ENCODE measurements around the gene RWDD1. TPM values are rescaled to one million over a fixed set of nuclear protein-coding genes. Genes with fewer than 3 reads are reported as not detected.

RWDD1 gene
- total RNA-seq, 1 experiment from 2014 or later = 24.6 TPM

GRCh38 chr6:116529466-116530290 is 41.6 kb upstream of the RWDD1 start:
- BruUV-seq (replicated peaks) = no TSS peak
- Histone ChIP-seq H3K36me3 (ENCODE audit: low read depth, low read length) (no peaks in the 10 kb centered on the region), H3K4me1 (ENCODE audit: insufficient read depth, low read length) (peaks cover 18% of the 10 kb centered on the region), H3K9ac (ENCODE audit: low read length) (no peak overlapping the region), H2AFZ (ENCODE audit: low read length) (no peak overlapping the region), H3K4me3 (ENCODE audit: low read length) (no peak overlapping the region), H3K27me3 (ENCODE audit: low read length) (no peaks in the 10 kb centered on the region), H3K79me2 (ENCODE audit: low read length) (no peaks in the 10 kb centered on the region), H3K4me2 (ENCODE audit: low read length) (peak overlapping the region; percentile 30; the same call in 1 of the 2 replicates), H4K20me1 (ENCODE audit: low read length) (no peaks in the 10 kb centered on the region), H3K9me3 (ENCODE audit: low read length) (no peaks in the 10 kb centered on the region), H3F3A (ENCODE audit: low read length, unreplicated experiment) (no peaks in the 10 kb centered on the region), H3K27ac (ENCODE audit: low read length) (no peak overlapping the region), H3K9me2 (replicated peaks; ENCODE audit: low read length) (no peaks in the 10 kb centered on the region)
- ChIA-PET CTCF (interaction anchor here (0.9 to 1.0 kb wide), 3 partner anchors 18 to 261 kb away, joined by 4 to 7 read pairs (median 5); partner anchors contain the start of gene CALHM5), POLR2A (ENCODE audit: unreplicated experiment) (no interaction called here)
- TF ChIP-seq EZH2 (IDR thresholded peaks at IDR 0.05; ENCODE audit: low read length, unreplicated experiment) (no peak), CTCF (conservative IDR thresholded peaks at IDR 0.05; ENCODE audit: low read depth, low read length) (no peak), EZH2phosphoT487 (IDR thresholded peaks at IDR 0.05; ENCODE audit: borderline replicate concordance, low read length) (no peak)
- no peak for ATAC-seq
- DNase-seq = no peak
- intact Hi-C loops (cut with micrococcal nuclease) = loop anchor here (5.0 kb wide), 1 partner anchor 262 kb away; no protein-coding TSS in a partner anchor

- Histone ChIP-seq H3K27me3 (ENCODE audit: low read length) (no peaks in the 10 kb centered on the region), H3K4me2 (ENCODE audit: low read length) (peak overlapping the region; percentile 30; the same call in 1 of the 2 replicates), H3K9me2 (replicated peaks; ENCODE audit: low read length) (no peaks in the 10 kb centered on the region), H3F3A (ENCODE audit: low read length, unreplicated experiment) (no peaks in the 10 kb centered on the region), H3K4me3 (ENCODE audit: low read length) (no peak overlapping the region), H3K4me1 (ENCODE audit: insufficient read depth, low read length) (peaks cover 24% of the 10 kb centered on the region), H3K9me3 (ENCODE audit: low read length) (no peaks in the 10 kb centered on the region), H3K27ac (ENCODE audit: low read length) (no peak overlapping the region), H2AFZ (ENCODE audit: low read length) (peak overlapping the region; percentile 20; the same call in 1 of the 2 replicates), H4K20me1 (ENCODE audit: low read length) (no peaks in the 10 kb centered on the region), H3K36me3 (ENCODE audit: low read depth, low read length) (no peaks in the 10 kb centered on the region), H3K79me2 (ENCODE audit: low read length) (no peaks in the 10 kb centered on the region), H3K9ac (ENCODE audit: low read length) (no peak overlapping the region)
- peak; percentile 76 for ATAC-seq
- no TSS peak for BruUV-seq (replicated peaks)
- CTCF ChIA-PET = interaction anchor here (0.5 to 1.0 kb wide), 4 partner anchors 19 to 262 kb away, joined by 3 to 7 read pairs (median 4); partner anchors contain the start of gene CALHM5
- POLR2A ChIA-PET (ENCODE audit: unreplicated experiment) = no interaction called here
- no peak for TF ChIP-seq EZH2 (IDR thresholded peaks at IDR 0.05; ENCODE audit: low read length, unreplicated experiment)
- TF ChIP-seq CTCF (conservative IDR thresholded peaks at IDR 0.05; ENCODE audit: low read depth, low read length) = no peak
- TF ChIP-seq EZH2phosphoT487 (IDR thresholded peaks at IDR 0.05; ENCODE audit: borderline replicate concordance, low read length) = no peak
- intact Hi-C loops (cut with micrococcal nuclease) = loop anchor here (5.0 kb wide), 1 partner anchor 263 kb away; no protein-coding TSS in a partner anchor
- peak; percentile 42 for DNase-seq
Observed at GRCh38 chr6:116530436-116530835, 40.9 kb upstream of the RWDD1 start.

Measured in PC-3 (cell line).